NCI-H2196 treated with DMSO at 0.1 percent for 48 hours (cell line): Measurements from ENCODE around the gene SPNS2.

Experiments
- DNase-seq: peaks from one replicate; lab custom pipeline; 2025; ENCODE audit not compliant: unreplicated experiment; lab: John Stamatoyannopoulos, UW

The SPNS2 gene

DNA sequence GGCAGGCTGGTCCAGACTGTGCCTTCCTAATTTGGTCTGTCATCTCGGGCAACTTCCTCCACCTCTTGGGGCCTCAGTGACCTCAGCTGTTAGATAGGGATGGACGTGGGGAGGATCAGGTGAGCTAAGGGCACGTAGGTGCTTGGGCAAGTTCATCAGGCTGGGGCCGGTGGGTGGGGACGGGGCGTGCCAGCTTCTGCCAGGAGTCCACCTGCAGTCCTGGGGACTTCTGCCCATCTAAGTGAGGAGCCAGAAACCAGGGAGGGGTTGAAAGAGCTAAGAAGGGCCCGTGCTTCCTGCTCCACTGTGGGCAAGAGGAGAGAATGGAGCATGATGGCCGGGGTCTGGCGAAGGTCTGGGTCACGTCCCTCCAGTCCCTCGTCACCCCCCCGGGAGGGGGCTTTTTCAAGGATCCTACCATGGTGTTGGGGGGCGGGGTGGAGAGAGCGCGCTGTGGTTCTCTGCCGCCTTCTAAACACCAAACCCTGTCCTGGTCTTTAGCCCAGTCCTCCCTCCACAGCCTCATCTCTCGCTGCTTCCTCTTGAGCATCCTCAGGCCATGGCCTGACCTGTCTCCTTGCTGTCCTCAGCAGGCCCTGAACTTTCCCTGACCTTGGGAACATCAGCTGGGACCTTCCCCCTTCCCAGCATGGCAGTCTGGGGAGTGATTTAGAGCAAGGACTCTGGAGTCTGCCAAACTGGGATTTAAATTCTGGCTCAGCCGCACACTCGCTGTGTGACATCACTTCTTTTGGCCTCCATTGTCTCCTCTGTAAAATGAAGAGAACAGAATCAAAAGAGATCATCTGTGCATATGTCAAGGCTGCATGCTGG, 21.6 kb downstream of the SPNS2 start:
- DNase-seq = no peak

DNA sequence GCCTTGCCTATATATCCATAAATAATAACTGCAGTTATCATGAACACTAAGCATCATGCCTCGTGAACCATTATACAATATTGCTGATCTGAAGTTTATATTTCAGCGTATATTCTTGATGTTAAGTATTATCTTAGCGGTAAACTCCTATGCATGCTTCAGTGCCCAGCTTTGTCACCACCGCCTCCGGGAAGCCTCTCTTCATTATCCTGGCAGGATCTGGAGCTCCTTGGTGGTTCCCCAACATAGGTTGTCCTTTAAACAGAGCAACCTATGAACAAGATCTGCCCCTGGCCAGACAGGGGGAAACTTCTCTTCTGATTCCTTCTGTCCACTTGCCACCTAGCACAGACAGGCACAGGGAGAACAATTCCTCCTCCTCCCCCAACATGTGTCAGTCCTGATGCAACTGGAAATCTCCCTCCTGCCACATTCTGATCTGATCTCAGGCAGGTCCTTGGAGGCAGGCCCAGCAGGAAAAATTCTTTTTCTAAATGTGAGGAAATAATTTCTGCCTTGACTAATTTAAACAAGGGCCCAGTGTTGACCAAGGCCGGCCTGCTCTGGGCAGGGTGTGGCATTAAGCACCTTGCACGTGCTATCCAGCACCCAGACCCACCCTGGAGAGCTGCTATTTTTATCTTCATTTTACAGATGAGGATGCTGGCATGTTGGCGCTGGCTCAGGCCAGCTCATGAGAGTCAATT, 22.4 kb downstream of the SPNS2 start:
- no peak for DNase-seq

DNA sequence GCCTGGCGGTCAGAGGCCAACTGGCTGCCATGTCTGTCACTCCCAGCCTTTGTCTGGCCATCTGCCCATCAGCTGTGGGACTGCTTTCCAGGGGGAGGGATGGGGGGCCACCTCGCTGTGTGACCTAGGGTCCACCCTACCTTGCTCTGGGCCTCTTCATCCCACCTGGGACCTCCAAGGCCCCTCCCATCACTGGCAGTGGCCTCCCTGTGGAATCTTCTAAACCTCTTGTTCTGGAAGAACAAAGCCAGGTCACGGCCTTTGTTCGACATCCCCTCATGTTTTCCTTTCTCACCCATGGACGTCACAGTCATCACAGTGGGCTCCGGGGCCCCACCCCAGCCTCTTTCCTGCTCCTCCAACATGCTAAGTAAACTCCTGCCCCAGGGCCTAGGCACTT, 24.0 kb downstream of the SPNS2 start:
- no peak for DNase-seq

DNA sequence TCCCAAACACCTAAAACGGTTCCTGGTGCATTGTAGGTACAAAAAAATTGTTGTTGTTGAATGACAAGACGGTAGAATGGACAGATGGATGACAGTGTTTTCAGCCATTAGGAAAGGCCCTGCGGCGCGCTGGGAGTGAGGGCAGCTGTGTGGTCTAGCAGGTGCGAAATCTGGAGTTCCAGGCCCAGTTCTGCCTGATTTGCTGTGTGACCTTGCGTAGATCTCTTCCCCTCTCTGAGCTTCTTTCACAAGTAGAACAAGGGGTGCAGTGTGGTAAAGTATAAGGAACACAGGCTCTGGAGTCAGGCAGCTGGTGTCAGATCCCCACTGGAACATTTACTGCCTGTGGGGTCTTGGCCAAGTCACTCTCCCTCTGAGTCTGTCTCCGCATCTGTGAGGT, 25.3 kb downstream of the SPNS2 start:
- no peak for DNase-seq

DNA sequence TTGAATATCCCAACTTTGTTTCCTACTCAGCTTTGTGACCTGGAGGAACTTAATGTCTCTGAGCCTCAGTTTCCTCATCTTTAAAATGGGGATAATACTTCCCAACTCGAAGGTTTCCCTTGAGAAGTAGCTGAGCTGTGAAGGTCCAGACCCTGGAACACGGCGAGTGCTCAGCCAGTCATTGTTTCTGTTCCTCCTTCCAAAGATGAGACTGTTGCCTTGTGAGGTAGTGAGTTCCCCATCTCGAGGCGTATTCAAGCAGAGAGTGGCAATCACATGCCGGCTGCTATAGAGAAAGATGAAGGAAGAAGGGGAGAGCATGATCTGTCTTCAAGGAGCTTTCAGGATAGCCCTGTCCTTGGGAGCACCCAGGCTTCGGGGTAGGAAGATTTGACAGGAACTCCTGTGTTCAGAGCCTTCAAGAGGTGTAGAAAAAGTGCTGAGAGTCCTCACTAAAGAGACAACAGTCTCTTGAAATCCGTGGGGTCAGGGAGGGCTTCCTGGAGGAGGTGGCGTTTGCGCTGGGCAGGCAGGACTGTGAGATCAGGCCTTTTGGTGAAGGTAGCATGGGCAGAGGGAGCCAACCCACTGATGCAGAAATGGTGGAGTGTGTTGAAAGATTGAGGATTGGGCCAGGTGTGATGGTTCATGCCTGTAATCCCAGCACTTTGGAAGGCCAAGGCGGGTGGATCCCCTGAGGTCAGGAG, 27.2 kb downstream of the SPNS2 start:
- DNase-seq = no peak

DNA sequence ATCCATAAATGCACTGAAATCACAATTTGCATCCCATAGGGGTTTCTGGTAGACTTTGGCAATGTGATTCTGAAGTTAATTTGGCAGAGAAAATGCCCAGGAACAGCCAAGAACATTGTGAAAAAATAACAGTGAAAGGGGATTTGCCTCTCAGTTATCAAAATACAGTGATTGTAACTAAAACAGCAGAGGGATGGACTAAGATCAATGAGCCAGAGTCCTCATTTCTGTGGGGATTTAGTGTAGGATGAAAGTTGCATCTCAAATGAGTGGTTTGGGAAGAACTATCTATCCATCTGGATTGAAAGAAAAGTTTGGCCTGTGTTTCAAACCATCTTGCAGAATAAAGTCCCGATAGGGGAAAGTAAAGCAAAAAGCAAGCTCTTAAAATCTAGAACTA, 28.5 kb downstream of the SPNS2 start:
- DNase-seq = no peak

DNA sequence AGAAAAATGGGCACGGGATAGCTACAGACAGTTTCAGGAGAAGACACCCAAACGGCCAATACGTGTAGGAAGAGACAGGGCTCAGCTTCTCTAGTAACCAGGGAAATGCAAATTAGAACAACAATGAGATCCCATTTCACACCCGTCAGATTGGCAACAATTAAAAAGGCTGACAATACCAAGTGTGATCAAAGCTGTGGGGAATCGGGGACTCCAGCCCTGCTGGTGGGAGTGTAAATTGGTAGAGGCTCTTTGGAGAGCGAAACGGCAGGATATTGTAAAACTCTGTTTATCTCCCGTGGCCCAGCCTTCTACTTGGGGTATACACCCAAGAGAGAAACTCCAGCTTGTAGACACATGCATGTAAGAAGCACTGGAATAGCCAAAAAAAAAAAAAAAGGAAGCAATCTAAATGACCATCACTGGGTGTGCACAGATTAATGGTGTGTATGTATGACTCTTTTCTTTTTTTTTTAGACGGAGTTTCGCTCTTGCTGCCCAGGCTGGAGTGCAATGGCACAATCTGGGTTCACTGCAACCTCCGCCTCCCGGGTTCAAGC, 29.0 kb downstream of the SPNS2 start:
- no peak for DNase-seq

DNA sequence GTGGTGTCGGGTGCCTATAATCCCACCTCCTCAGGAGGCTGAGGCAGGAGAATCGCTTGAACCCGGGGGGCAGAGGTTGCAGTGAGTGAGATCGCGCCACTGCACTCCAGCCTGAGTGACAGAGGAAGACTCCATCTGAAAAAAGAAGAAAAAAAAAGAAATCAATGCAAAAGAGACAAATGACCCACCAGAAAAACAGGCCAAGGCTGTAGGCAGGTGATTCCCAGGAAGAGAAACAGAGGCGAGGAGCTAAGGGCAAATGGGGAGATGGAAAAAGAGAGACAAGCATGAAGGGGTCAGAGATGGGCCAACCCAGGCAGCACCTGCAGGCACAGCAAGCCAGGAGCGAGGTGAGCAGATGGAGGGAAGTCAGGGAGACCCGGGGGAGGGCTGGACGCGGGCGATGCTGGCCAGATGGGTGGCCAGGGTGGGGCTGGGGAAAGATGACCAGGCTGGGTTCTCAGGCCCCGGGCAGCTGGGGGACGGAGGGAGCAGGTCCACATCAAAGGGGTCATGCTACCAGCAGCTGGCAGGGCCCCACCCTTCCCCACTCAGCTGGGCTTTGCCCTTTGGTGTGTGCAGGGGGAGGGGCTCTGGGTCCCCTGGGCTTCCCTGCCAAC, 31.0 kb downstream of the SPNS2 start:
- no peak for DNase-seq

DNA sequence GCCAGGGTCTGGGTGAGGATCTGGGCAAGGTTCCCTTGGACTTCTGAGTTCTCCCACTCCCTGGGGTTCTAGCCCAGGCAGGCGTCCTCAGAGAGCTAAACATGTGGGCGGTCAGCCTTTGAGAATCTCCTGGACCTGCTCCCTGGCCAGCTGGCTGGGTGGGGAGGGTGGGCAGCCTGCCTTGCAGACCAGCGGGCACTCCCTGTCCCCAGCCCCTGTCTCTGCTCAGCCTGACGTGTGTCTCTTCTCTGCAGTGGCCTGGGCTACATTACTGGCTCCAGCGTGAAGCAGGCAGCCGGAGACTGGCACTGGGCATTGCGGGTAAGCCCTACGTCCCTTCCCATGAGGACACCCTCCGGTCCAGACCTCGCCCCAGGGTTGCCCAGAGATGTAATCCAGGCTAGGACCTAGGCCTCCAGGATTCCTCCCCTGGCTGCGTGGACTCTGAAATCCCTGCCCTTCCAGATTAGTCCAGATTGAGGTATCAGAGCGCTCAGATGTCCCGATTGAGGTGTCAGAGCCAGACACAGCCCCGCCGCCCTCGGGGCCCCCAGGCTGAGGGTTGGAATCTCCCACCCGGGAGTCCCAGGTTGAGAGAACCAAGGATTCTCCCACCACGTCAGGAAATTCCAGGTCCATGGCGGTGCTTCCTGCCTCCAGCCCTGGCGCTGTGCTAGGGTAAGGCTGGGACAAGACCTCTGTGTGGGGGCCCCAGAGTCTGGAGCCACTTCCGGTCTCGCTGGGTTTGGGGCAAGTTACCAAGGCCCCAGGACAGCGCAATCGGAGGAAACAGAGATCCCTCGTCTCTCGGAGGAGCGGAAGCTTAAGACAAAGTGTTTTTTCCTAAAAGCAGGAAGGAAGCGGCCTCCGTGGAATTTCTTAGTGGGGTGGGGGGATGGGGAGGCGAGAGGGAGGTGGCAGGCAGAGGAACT, 32.4 kb downstream of the SPNS2 start:
- no peak for DNase-seq

DNA sequence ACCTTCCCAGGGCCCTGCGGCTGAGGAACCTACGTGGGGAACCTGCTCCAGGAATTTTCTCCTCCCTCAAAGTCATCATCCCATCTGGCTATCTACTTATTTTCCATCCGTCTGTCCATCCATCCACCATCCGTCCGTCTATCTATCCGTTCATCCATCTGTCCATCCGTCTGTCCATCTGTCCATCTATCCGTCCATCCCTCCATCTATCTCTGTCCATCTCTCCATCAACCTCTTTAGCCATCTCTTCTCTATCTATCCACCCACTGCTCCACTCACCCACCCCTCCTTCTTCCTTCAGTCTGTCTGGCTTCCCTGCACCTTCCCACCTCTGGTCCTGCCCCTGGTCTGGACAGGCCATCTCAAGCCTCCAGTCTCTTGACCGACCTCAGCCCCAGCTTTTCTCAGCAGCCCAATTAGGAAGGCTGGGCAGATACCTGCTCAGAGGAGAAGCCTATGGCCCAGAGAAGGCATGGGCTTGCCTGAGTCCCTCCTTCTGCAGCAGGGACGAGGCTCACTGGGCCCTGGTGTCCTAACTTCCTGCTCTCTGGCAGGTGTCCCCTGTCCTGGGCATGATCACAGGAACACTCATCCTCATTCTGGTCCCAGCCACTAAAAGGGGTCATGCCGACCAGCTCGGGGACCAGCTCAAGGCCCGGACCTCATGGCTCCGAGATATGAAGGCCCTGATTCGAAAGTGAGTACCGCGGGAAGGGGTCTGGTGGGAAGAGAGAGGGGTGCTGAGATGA, 33.5 kb downstream of the SPNS2 start:
- no peak for DNase-seq

DNA sequence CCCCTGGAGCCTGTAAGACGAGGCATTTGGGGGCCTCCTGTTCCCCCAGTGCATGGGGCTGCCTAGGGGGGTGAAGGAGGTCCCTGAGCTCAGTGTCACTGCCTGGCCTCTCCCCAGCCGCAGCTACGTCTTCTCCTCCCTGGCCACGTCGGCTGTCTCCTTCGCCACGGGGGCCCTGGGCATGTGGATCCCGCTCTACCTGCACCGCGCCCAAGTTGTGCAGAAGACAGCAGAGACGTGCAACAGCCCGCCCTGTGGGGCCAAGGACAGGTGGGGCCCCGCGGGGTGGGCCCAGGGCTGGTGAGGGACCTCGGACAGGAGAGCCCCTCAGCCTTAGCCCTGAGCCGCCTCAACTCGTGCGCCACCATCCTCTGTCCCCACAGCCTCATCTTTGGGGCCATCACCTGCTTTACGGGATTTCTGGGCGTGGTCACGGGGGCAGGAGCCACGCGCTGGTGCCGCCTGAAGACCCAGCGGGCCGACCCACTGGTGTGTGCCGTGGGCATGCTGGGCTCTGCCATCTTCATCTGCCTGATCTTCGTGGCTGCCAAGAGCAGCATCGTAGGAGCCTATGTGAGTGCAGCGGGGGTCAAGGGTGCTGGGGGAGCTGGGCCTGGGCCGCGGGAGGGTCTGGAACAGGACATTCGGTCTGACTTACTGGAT, 34.3 kb downstream of the SPNS2 start:
- DNase-seq = no peak

DNA sequence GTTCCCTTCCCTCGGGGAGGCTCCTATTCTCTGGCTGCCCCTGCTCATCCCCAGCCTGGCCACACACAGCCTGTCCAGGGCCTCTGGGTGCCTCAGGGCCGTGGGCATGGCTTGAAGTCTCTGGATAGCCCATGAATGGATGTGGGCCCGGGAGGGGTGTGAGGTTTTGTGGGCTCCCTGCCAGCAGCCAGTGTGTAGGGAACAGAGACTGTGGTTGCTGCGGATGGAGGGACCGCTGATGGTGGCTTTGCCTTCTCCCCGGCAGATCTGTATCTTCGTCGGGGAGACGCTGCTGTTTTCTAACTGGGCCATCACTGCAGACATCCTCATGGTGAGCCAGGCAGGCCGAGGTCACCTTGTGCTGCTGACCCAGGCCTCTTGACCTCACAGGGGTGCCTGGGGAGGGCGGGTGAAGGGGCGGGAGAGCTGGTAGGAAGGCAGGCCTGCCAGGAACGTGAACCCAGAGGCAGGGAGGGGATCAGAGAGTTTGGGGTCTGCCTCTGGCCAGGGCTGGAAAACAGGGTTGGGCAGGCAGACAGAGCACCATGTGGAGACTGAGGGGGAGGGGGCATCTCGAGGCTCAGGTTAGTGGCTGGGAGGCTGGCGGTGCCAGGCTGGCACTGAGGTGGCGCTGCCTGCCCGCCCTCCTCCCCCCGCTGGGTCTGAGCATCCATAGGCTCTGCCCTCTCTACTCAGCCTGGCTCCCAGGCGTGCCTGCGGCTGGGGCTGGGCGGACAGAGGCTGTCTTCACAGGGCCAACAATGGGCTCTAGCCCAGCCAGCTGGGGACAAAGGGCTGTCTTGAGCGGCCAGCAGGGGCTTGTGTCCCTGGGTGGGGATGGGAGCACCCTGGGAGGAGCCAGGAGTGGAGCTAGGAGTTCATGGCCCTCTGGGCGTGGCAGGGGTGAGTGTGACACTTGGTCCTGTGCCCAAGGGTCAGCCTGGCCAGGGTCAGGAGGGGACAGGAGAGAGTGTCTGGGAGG, 35.1 kb downstream of the SPNS2 start:
- no peak for DNase-seq

DNA sequence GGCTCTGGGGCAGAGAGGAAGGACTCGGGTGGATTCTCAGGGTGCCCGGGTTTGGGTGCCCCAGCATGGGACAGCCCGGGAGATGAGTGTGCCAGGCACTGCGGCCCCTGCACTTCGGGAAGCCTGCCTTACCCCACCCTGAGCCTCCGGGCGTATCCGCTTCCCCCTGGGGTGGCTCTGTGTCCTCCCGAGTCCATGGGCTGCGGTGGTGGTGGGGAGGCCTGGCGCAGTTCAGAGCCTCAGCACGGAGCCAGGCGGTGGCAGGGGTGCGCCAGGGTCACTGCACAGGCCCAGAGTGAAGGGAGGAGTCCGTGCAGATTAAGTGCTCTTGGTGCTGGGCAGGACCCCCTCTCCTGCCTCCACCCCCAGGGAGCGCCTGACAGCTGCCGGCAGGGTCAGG, 35.8 kb downstream of the SPNS2 start:
- DNase-seq = no peak

DNA sequence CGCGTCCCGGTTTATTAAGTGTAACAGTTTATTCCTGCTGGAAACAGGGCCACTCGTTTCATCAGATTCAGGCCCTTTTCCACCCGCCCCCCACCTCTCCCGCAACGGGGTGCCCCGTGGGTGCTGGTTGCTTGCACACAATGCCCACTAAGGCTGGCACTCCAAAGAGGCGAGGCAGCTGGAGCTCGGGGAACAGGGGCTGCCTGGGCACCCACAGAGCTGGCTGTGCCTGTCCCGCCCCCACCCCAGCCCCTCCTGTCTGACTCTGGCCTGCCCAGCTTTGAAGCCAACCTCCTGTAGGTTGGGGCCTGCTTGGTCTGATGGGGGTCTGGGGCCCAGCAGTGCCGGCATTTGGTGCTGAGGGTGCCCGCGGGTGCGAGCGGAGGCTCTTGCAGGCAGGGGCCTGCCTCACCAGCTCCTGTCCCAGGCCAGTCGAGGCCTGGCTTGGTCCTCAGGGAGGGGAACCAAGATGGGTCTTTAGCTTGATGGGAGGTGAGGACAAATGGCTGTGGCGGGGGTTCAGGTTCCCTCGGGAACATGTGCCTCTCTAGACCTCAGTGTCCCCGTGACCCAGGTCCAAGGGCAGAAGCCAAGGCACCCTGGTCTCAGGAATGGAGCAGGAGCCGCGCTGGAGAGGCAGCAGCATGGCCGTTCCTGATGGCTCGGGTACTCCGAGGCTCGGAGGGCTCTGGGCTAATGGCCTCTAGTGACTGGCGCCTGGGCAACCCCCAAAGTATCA, 36.4 kb downstream of the SPNS2 start:
- DNase-seq = no peak

DNA sequence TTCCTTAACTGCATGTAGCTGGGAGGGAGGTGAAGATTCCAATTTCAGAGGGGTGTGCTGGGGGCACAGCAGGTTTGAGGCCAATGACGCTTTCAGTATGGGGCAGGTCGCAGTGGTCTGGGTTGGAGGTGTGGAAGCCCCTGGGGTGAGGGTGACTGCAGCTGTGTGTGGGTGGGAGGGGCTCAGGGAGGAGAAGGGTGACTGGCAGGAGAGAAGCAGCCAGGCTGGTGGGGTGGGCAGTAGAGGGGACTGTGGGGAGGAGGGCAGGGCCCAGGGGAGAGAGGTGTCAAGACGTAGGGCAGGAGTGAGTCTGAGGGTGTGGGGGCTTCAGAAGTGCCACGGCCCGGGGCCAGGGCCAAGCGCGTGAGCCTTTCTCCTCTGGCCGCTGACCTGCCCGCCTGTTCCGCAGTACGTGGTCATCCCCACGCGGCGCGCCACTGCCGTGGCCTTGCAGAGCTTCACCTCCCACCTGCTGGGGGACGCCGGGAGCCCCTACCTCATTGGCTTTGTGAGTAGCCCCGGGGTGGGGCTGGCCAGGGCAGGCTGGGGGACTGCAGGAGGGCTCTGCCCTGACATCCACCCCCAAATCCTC, 37.1 kb downstream of the SPNS2 start:
- no peak for DNase-seq

DNA sequence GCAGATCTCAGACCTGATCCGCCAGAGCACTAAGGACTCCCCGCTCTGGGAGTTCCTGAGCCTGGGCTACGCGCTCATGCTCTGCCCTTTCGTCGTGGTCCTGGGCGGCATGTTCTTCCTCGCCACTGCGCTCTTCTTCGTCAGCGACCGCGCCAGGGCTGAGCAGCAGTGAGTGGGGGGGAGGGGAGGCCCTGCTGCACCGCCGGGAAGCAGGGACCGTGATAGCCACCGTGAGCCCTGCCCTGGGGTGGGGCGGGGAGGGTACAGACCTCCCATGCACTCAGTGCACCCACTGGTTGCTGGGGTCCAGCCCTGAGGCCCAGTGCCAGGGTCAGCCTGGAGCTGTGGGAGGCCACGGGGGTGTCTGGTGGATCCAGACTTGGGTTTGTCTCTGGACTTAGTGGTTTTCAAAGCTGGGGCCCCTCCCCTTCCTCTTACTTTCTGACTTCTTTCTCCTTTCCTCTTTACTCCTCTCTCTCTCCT, 37.6 kb downstream of the SPNS2 start:
- no peak for DNase-seq
